Body of pancreas (tissue), 4 donors: ENCODE measurements around the gene SPX.

Experiments used
- CTCF ChIP-seq, 7 experiments: fragments of 450-650 bp in 4 of 7; fragments of 200-600 bp in 3 of 7; sonication (generic) in 3 of 7; IDR thresholded peaks; one replicate each; pipeline ENCODE4 v1.5.1; 2016 to 2019; ENCODE audit warnings: antibody characterized with exemption in 7 of 7
- POLR2A ChIP-seq, 3 donors: fragments of 450-650 bp; IDR thresholded peaks; one replicate each; pipeline ENCODE4 v1.6.1; 2016; ENCODE audit warnings: antibody characterized with exemption in 3 of 3, mild to moderate bottlenecking in 2 of 3

GRCh38 chr12:21509768-21510167, 16.3 kb upstream of the SPX start:
- no peak for TF ChIP-seq CTCF (IDR thresholded peaks at IDR 0.05)
- TF ChIP-seq POLR2A (IDR thresholded peaks at IDR 0.05), result no peak
